Aorta (tissue), 5 donors: Measurements from ENCODE around the gene CERS1. TPM values are rescaled to one million over a fixed set of nuclear protein-coding genes. Genes with fewer than 3 reads are reported as not detected.
A peak's percentile ranks its signal among the peaks of the same experiment; 100 is the strongest.

Experiments
- ATAC-seq: fragments of 200-7000 bp; cut with Tn5 transposase; one replicate; pipeline ENCODE4 v1.9.1; 2022; ENCODE audit warnings: moderate library complexity; ENCODE audit not compliant: low FRiP score
- DNase-seq, 2 donors: peaks; one replicate each; pipeline ENCODE4 v3.0.0-alpha.2; 2020
- H3K27ac ChIP-seq, 2 donors: one replicate each; pipeline ENCODE4 v1.5.1; 2013; ENCODE audit warnings: low read length in 2 of 2, mild to moderate bottlenecking in 2 of 2, moderate library complexity in 2 of 2, control low read depth in 1 of 2, inconsistent platforms in 1 of 2, low read depth in 1 of 2
- H3K27me3 ChIP-seq, 2 donors: one replicate each; pipeline ENCODE4 v1.6.1; 2013; ENCODE audit warnings: control low read depth in 1 of 2, low read length in 1 of 2, mild to moderate bottlenecking in 1 of 2, moderate library complexity in 1 of 2; ENCODE audit not compliant: insufficient read depth in 2 of 2, control insufficient read depth in 1 of 2
- H3K36me3 ChIP-seq, 2 donors: one replicate each; pipeline ENCODE4 v1.6.1; 2013; ENCODE audit warnings: control low read depth in 1 of 2, low read length in 1 of 2, mild to moderate bottlenecking in 1 of 2; ENCODE audit not compliant: insufficient read depth in 2 of 2, control insufficient read depth in 1 of 2
- H3K4me1 ChIP-seq, 2 donors: one replicate each; pipeline ENCODE4 v1.6.1; 2013; ENCODE audit warnings: low read length in 2 of 2, control low read depth in 1 of 2, mild to moderate bottlenecking in 1 of 2, moderate library complexity in 1 of 2; ENCODE audit not compliant: insufficient read depth in 2 of 2, control insufficient read depth in 1 of 2
- H3K4me3 ChIP-seq, 2 donors: one replicate each; pipeline ENCODE4 v1.5.1; 2013; ENCODE audit warnings: low read length in 2 of 2, control low read depth in 1 of 2, mild to moderate bottlenecking in 1 of 2
- H3K9me3 ChIP-seq: one replicate; pipeline ENCODE4 v1.6.1; 2013; ENCODE audit warnings: mild to moderate bottlenecking, low read length; ENCODE audit not compliant: control insufficient read depth
- WGBS, 2 donors: extraction: QIAGEN DNeasy Blood & Tissue Kit; methylation state at CpG; one replicate each; pipeline ENCODE4 v1.1.7; 2013; 5-methylcytosine and 5-hydroxymethylcytosine counted together
- intact Hi-C, 2 donors: fragments of 100-400 bp; cut with DNase I; formaldehyde crosslinking; loops; one replicate each; pipeline versions ENCODE4 v1.14.2 to v1.15.0; 2022
- polyA plus RNA-seq, 2 donors: library from polyadenylated mRNA; stranded (reverse); fragments of 200-250 nt; gene quantifications; one replicate each; pipeline ENCODE4 v1.2.3, GENCODE V29; 2013
- total RNA-seq, 2 donors: library from RNA; stranded (reverse); fragmentation: NEBNext Ultra II Directional; extraction: Animal tissue kit (Norgen Biotek cat#: 25700); gene quantifications; one replicate each; pipeline ENCODE4 v1.2.1, GENCODE V29; 2021
- donor health status: healthy with polysubstance abuse.
- donor health status: Bipolar disorder and iron deficiency.
- donor health status: DM: no; HTN: no; CAD: no.
- donor health status: DM: no; HTN: no; CAD: no.
- donor health status: DM: yes; HTN: yes; CAD: no.

Gene CERS1
- total and polyA plus RNA-seq, 4 donors = 0.49 to 3.3 (median 0.88) TPM

GRCh38 chr19:18897094-18898029, 1.4 kb upstream of the CERS1 start:
- no peak overlapping the region for H3K27ac ChIP-seq
- no peak for DNase-seq
- intact Hi-C loops = no loop called here

GRCh38 chr19:18896421-18896841, 473 bp upstream of the CERS1 start:
- DNase-seq (no peak), ATAC-seq (no peak)
- WGBS, 2 donors = 12% methylated on average over 21 to 33 of the region's 33 CpGs
- no peaks in the 10 kb centered on the region for H3K9me3 ChIP-seq
- intact Hi-C loops = no loop called here
- no peaks in the 10 kb centered on the region for H3K27me3 ChIP-seq
- H3K4me3 ChIP-seq = no peak overlapping the region
- H3K4me1 ChIP-seq = no peaks in the 10 kb centered on the region
- no peaks in the 10 kb centered on the region for H3K36me3 ChIP-seq
- no peak overlapping the region for H3K27ac ChIP-seq

More at GRCh38 chr19:18897094-18898029, 1.4 kb upstream of the CERS1 start:
- Histone ChIP-seq H3K4me1 (no peaks in the 10 kb centered on the region), H3K9me3 (no peaks in the 10 kb centered on the region), H3K27me3 (no peaks in the 10 kb centered on the region), H3K4me3 (no peak overlapping the region), H3K36me3 (no peaks in the 10 kb centered on the region)
- ATAC-seq = no peak
- 95% methylated on average over 25 of the region's 25 CpGs for WGBS, 2 donors

- H3K9me3 ChIP-seq = no peaks in the 10 kb centered on the region
- no peaks in the 10 kb centered on the region for H3K27me3 ChIP-seq
- no peak for ATAC-seq
- no peak overlapping the region for H3K27ac ChIP-seq
- no peak overlapping the region for H3K4me3 ChIP-seq
- no peak for DNase-seq
- no peaks in the 10 kb centered on the region for H3K36me3 ChIP-seq
- intact Hi-C loops = no loop called here
- WGBS, 2 donors = 0 to 1% methylated on average over 53 to 72 of the region's 72 CpGs
- no peaks in the 10 kb centered on the region for H3K4me1 ChIP-seq
Measured at GRCh38 chr19:18895038-18895823, 727 bp downstream of the CERS1 start.

GRCh38 chr19:18894254-18895037, 1.5 kb downstream of the CERS1 start:
- Histone ChIP-seq H3K27ac (no peak overlapping the region), H3K4me1 (no peaks in the 10 kb centered on the region), H3K27me3 (no peaks in the 10 kb centered on the region), H3K9me3 (no peaks in the 10 kb centered on the region), H3K36me3 (no peaks in the 10 kb centered on the region), H3K4me3 (no peak overlapping the region)
- ATAC-seq = peak; percentile 44
- intact Hi-C loops = no loop called here
- 3 to 5% methylated on average over 25 to 28 of the region's 28 CpGs for WGBS, 2 donors
- no peak for DNase-seq

GRCh38 chr19:18893587-18894253, 2.2 kb downstream of the CERS1 start:
- WGBS, 2 donors = 15 to 26% methylated on average over 16 to 18 of the region's 18 CpGs
- no peaks in the 10 kb centered on the region for H3K27me3 ChIP-seq
- H3K4me3 ChIP-seq = no peak overlapping the region
- no peaks in the 10 kb centered on the region for H3K36me3 ChIP-seq
- DNase-seq = no peak
- no peak for ATAC-seq
- intact Hi-C loops = no loop called here
- no peaks in the 10 kb centered on the region for H3K9me3 ChIP-seq
- H3K4me1 ChIP-seq = no peaks in the 10 kb centered on the region
- H3K27ac ChIP-seq = no peak overlapping the region

GRCh38 chr19:18889949-18890745, 5.8 kb downstream of the CERS1 start:
- H3K27ac ChIP-seq = no peak overlapping the region
- DNase-seq (no peak), ATAC-seq (no peak)
- H3K9me3 ChIP-seq = no peaks in the 10 kb centered on the region
- no peaks in the 10 kb centered on the region for H3K36me3 ChIP-seq
- intact Hi-C loops = no loop called here
- H3K27me3 ChIP-seq = no peaks in the 10 kb centered on the region
- WGBS, 2 donors = 82 to 84% methylated on average over 10 of the region's 10 CpGs
- no peak overlapping the region for H3K4me3 ChIP-seq
- H3K4me1 ChIP-seq = no peaks in the 10 kb centered on the region

- Histone ChIP-seq H3K27ac (no peak overlapping the region), H3K4me3 (no peak overlapping the region), H3K27me3 (no peaks in the 10 kb centered on the region), H3K9me3 (no peaks in the 10 kb centered on the region), H3K36me3 (no peaks in the 10 kb centered on the region), H3K4me1 (no peaks in the 10 kb centered on the region)
- 92 to 94% methylated on average over 4 of the region's 4 CpGs for WGBS, 2 donors
- intact Hi-C loops = no loop called here
- no peak for DNase-seq
- no peak for ATAC-seq
Measured at GRCh38 chr19:18886972-18887371, 9.0 kb downstream of the CERS1 start.
